Activated CD4-positive, alpha-beta T cell treated with anti-CD3 and anti-CD28 coated beads, Interleukin-2, Interleukin-4, amounts not matched to agents 100 ng/mL and 50 ng/mL, durations not matched to agents 16 hours and 8 hours (primary cell): ENCODE measurements around the gene FAM210B.
"Not testable (repeated sequence)": the region's sequence is repeated elsewhere in the genome, so short reads cannot be mapped to it uniquely, and the experiment has no call there.

Experiments
- DNase-seq: peaks from one replicate; pipeline ENCODE4 v3.0.0-alpha.2; 2020; ENCODE audit warnings: low spot score

The FAM210B gene

DNA sequence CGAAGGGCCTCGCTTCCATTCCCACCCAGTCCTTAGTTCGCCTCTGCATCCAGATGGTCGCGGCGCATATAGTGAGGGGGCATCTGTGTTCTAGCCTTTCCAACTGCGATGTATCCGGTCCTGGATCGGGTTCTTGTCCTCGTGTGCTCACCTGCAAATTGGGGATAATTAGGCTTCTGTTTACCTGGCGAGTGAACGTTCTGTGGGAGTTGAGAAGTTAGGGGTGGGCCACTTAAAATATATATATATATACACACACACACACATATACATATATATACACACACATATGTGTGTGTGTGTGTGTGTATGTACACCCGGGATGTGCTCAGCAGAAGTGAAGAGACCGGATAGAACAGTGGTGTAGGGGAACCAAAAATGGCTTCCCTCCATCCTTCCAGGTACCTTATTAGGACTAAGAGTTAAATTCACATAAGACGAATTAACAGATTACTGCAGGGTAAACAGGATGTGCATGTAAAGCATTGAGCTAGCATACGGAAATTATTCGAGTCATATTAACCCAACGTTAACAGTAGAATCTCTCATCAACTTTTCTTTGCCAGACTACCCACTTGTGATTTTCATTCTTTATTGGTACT is 34.2 kb downstream of the FAM210B start:
- peak; percentile 32 for DNase-seq

DNA sequence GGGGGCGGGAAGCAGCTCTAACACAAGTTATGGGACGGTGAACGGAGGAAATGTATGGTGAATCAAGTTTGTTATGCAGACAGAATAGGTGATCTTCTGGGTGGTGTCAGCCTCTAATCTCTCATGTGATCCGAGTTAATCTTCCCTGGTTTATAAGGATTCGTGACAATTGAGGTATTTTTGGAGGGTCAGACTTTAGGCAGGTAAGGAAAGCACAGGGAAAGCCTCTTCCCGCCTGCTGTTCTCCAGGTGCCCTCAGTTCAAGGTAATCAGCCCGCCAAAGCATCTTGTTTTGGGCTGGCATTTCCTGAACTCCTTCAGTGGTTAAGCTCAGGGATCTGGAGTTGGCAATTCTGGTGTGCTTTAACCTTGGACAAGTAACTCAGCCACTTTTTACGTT is 34.9 kb downstream of the FAM210B start:
- DNase-seq = no peak

GRCh38 chr20:56395166-56395565 is 36.4 kb downstream of the FAM210B start:
- DNase-seq = no peak

GRCh38 chr20:56400001-56400640 is 41.3 kb downstream of the FAM210B start:
- peak; percentile 71 for DNase-seq

DNA sequence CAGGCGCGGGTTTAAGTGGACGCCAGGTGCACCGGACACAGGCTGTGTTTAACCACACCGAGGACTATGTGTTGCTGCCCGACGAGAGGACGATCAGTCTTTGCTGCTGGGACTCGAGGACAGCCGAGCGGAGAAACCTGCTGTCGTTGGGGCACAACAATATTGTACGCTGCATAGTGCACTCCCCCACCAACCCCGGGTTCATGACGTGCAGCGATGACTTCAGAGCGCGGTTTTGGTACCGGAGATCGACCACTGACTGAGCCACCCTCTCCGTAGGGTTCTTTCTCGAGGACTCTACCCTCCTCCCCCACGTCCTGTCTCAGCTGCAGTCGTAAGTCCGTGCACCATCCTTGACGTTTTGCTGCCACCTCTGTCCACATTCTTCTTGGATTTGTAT is 44.7 kb downstream of the FAM210B start:
- no peak for DNase-seq

- not testable (repeated sequence) for DNase-seq
Measured at GRCh38 chr20:56405356-56405755, 46.6 kb downstream of the FAM210B start.

DNA sequence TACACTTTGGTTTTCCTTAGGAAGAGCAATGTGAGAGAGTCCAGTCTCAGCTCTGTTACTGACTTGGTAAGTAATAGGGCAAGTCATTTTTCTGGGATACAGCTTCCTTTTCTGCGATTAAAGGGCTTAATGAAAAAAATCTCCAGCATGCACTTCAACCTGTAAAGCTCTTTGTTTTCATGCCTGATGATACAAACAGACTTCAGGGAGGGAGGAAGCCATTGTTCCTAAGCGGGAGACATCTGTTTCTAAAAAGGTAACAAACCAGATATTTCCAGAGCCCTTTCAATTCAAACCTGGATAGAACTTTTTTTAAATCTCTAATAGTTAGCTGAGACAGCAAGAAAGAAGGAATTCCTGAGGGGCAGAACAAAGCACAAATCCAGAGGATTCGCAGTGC is 48.1 kb downstream of the FAM210B start:
- no peak for DNase-seq

DNA sequence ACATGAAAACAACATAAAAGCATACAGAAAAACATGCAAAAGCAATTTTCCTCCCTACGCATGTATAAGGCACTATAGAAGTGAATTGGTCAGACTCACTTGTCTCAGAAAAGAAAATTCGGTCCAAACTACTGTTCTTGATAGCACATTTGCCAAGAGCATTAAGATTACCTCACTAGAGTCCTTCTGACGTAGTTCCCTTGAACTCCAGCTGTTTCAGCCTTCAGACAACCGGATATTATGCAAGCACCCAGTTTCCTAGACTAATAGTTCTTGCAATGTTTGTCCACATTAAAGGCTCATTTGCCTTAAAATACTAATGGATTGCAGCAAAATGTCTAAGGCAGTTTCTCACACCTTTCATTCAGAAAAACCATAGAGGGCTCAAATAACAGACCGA is 50.7 kb downstream of the FAM210B start:
- DNase-seq = no peak

- DNase-seq = no peak
Measured at GRCh38 chr20:56409956-56410355, 51.2 kb downstream of the FAM210B start.

DNA sequence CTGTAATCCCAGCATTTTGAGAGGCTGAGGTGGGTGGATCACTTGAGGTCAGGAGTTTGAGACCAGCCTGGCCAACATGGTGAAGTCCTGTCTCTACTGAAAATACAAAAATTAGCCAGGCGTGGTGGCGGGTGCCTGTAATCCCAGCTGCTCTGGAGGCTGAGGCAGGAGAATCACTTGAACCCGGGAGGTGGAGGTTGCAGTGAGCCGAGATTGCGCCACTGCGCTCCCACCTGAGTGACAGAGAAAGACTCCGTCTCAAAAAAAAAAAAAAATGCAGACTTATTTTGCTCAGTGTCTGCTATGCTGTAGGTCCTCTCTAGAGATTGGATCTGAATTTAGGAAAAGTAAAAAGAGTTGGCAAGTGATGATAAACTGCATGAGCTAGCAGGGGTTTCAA is 52.5 kb downstream of the FAM210B start:
- DNase-seq = not testable (repeated sequence)

- no peak for DNase-seq
Measured at GRCh38 chr20:56411759-56412472, 53.1 kb downstream of the FAM210B start, which contains the start of gene CASS4. TSS of gene CASS4 (plus strand) at chr20:56412260. CDS start at chr20:56412459, 199 bp downstream.

DNA sequence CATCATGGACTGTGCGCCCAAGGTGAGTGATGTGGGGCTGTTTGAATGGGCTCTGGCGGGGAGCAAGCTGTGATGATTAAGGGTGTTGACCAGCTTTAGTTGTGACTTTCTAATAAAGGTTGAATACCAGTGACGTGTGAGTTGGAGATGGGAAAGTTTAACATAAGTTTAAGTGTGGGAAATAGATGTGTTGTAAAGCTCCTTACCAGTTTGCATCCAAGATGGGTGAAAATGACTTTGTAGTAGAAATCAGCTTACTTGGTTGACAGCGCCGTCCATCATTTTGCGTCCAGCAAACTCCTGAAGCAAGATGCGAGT is 53.7 kb downstream of the FAM210B start:
- DNase-seq = no peak

- no peak for DNase-seq
Measured at GRCh38 chr20:56412949-56413348, 54.2 kb downstream of the FAM210B start.

DNA sequence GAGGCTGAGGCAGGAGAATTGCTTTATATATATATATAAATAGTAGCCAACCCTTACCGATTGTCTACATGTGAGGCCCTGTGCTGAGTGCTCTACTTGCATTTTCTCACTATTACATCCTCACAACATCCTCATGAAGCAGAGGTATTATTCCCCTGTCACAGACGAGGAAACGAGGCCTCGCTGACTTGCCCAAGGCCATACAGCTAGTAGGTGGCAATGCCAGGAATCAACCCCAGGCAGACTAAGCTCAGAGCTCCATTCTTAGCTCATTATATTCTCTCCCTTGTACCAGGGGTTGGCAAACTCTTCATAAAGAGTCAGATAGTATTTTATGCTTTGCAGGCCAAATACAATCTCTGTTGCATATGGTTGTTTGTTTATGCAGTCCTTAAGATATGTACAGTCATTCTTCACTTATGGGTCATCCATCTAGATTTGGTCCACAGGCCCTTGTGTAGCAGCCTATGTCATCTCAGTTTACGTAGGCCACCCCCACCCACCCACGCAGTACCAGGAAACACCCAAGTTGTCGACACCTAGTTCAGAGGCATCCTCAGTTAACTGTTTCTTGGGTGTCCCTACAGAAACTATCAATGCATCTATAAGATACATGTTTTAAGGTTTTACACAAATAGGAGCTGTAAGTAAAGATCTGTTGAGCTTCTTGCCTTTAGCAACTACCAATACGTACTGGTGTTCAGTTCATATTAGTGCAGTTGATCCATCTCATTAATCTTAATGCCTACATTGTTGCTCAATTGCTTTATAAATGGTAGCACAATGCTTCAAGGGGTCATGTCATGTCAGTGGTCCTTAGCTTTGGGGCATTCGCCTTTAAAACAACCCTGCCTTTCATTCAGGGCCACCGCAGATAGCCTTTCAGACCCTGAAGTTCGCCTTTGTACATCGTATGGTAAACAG is 56.3 kb downstream of the FAM210B start:
- DNase-seq = peak; percentile 50

DNA sequence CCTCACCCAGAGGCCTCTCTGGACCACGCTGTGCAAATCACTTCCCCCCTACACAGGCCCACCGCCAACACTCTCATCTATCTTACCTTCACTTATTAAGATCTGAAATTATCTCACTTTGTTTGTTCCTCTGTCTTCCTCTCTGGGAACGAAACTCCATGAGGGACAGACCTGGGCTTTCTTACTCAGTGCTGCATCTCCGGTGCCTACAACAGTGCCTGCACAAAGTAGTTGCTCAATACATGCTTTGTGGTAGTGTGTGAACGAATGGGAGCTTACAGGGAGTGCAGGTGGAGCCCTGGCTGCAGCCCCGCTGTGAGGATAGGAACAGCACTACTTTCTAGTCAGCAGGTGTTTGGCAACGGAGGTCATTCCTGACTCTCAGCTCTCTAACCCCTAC is 58.6 kb downstream of the FAM210B start:
- no peak for DNase-seq

DNA sequence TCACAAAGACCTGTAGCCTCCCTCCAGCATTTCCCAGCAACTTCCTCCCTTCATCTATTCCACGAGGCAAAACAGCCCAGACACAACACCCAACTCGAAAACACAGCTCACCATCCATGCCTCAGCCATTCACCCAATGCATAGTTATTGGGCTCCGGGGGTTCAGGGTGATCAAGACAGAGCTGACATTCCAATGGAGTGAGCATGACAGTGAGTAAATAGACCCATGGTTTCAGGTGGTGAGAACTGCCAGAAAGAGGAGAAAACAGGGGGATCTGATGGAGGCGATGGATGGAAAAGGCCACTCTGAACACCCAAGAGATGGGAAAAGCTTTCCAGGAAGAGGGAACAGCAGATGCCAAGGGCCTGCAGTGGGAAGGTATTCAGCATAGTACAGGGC is 59.1 kb downstream of the FAM210B start:
- no peak for DNase-seq
